H1 (cell line): ENCODE measurements around the gene CCSAP.

Experiments used
- EZH2 ChIP-seq: fragments of 200-600 bp; sonication (generic); IDR thresholded peaks from 2 replicates; pipeline ENCODE4 v1.7.1; 2012; ENCODE audit warnings: low read depth, mild to moderate bottlenecking, moderate library complexity, low read length, inconsistent platforms; ENCODE audit not compliant: severe bottlenecking
- HDAC6 ChIP-seq: IDR thresholded peaks from one replicate; pipeline ENCODE4 v1.7.1; 2012; ENCODE audit warnings: low read depth, mild to moderate bottlenecking, inconsistent platforms, low read length, moderate library complexity
- MAX ChIP-seq: IDR thresholded peaks from 2 replicates; pipeline ENCODE4 v1.6.1; 2012; ENCODE audit warnings: inconsistent platforms
- NRF1 ChIP-seq: IDR thresholded peaks from 2 replicates; pipeline ENCODE4 v1.6.1; 2011; ENCODE audit warnings: mild to moderate bottlenecking, low read depth, low read length, improper control_type of control experiment
- RAD21 ChIP-seq, 2 experiments: IDR thresholded peaks in 1 of 2; conservative IDR thresholded peaks in 1 of 2; 2 replicates each; pipeline ENCODE4 v1.6.1; 2011; ENCODE audit warnings: low read depth in 2 of 2, low read length in 2 of 2, improper control_type of control experiment in 1 of 2, inconsistent platforms in 1 of 2, mild to moderate bottlenecking in 1 of 2, moderate library complexity in 1 of 2
- SIN3A ChIP-seq, 2 experiments: IDR thresholded peaks in 1 of 2; conservative IDR thresholded peaks in 1 of 2; 2 replicates each; pipeline ENCODE4 v1.6.1; 2011 to 2012; ENCODE audit warnings: low read length in 2 of 2, improper control_type of control experiment in 1 of 2, low read depth in 1 of 2, mild to moderate bottlenecking in 1 of 2
- TF ChIP-seq, protein P1 (sequence below), 3 experiments: IDR thresholded peaks; 1 replicate in 2 of 3; 2 replicates in 1 of 3; pipeline versions ENCODE4 v1.5.1 to v1.6.1; 2011; ENCODE audit warnings: low read length in 3 of 3, mild to moderate bottlenecking in 3 of 3, inconsistent platforms in 2 of 3, low read depth in 1 of 3, moderate library complexity in 1 of 3; ENCODE audit not compliant: insufficient read depth in 1 of 3; ENCODE audit errors: control extremely low read depth in 1 of 3

- TF ChIP-seq MAX = no peak
- TF ChIP-seq RAD21 (IDR thresholded peaks at IDR 0.05 in 1 of 2, conservative IDR thresholded peaks at IDR 0.05 in 1 of 2; ENCODE audit: low read depth in 2 of 2, low read length in 2 of 2) = no peak
- TF ChIP-seq, protein P1, sequence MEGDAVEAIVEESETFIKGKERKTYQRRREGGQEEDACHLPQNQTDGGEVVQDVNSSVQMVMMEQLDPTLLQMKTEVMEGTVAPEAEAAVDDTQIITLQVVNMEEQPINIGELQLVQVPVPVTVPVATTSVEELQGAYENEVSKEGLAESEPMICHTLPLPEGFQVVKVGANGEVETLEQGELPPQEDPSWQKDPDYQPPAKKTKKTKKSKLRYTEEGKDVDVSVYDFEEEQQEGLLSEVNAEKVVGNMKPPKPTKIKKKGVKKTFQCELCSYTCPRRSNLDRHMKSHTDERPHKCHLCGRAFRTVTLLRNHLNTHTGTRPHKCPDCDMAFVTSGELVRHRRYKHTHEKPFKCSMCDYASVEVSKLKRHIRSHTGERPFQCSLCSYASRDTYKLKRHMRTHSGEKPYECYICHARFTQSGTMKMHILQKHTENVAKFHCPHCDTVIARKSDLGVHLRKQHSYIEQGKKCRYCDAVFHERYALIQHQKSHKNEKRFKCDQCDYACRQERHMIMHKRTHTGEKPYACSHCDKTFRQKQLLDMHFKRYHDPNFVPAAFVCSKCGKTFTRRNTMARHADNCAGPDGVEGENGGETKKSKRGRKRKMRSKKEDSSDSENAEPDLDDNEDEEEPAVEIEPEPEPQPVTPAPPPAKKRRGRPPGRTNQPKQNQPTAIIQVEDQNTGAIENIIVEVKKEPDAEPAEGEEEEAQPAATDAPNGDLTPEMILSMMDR (IDR thresholded peaks at IDR 0.05; ENCODE audit: control extremely low read depth in 1 of 3, insufficient read depth in 1 of 3, low read depth in 1 of 3, low read length in 3 of 3) = no peak
- no peak for TF ChIP-seq SIN3A (conservative IDR thresholded peaks at IDR 0.05 in 1 of 2, IDR thresholded peaks at IDR 0.05 in 1 of 2; ENCODE audit: low read depth in 1 of 2, low read length in 2 of 2)
- no peak for TF ChIP-seq EZH2
- TF ChIP-seq HDAC6 = no peak
- no peak for TF ChIP-seq NRF1
Observed at GRCh38 chr1:229309684-229310083, 33.2 kb downstream of the CCSAP start.
